Measurements from ENCODE around the gene ASNSD1. TPM values are rescaled to one million over a fixed set of nuclear protein-coding genes. Genes with fewer than 3 reads are reported as not detected.
"Not testable (repeated sequence)": the region's sequence is repeated elsewhere in the genome, so short reads cannot be mapped to it uniquely, and the experiment has no call there.

Gene ASNSD1
- total RNA-seq, 1 donor from 2014 or later = 27.7 TPM

GRCh38 chr2:189676471-189676870 lies 15.2 kb downstream of the ASNSD1 start:
- intact Hi-C loops (cut with DNase I) = no loop called here
- DNase-seq (ENCODE audit: low spot score) = no peak

GRCh38 chr2:189679226-189679625 lies 18.0 kb downstream of the ASNSD1 start:
- intact Hi-C loops (cut with DNase I) = no loop called here
- DNase-seq (ENCODE audit: low spot score) = no peak

DNA sequence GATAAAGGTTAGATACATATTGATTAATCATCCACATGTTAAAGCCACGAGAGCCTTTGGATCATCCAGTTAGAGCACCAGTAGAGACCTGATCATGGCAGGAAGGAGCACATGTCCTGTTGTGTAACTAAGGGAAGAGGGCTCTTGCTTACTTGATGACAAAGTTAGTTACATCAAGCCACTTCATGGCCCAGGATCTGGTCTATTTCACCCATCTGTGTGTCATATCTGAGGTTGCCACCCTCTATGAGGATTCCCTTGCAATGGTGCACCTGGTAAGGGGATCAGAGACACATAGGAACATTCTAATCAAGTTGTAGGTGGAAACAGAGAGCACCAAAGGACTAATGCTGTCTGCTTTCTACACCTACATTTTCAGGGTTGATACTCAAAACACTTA lies 19.9 kb downstream of the ASNSD1 start:
- DNase-seq (ENCODE audit: low spot score) = no peak
- intact Hi-C loops (cut with DNase I) = no loop called here

DNA sequence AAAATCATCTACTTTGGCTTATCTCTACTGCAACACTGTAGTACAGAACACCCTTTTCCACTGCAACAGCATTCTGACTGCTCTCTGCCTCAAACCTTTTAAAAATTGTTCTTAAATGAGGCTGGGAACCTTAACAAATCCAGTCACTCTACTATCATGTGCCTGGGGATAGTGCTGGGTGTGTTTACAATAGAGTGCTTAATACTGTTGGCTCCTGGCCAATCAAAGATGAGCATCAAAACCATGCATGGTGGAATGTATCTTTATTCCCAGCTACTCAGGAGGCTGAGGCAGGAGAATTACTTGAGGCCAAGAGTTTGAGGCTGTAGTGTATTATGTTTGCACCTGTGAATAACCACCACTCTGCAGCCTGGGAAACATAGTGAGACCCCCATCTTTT lies 20.6 kb downstream of the ASNSD1 start:
- DNase-seq (ENCODE audit: low spot score) = no peak
- intact Hi-C loops (cut with DNase I) = no loop called here

GRCh38 chr2:189683348-189683747 lies 22.1 kb downstream of the ASNSD1 start:
- intact Hi-C loops (cut with DNase I) = no loop called here
- no peak for DNase-seq (ENCODE audit: low spot score)

- DNase-seq (ENCODE audit: low spot score) = no peak
Observed at GRCh38 chr2:189684811-189685210, 23.6 kb downstream of the ASNSD1 start.

GRCh38 chr2:189685540-189686229 lies 24.4 kb downstream of the ASNSD1 start:
- intact Hi-C loops (cut with DNase I) = no loop called here
- DNase-seq (ENCODE audit: low spot score) = no peak

More at GRCh38 chr2:189684811-189685210, 23.6 kb downstream of the ASNSD1 start:
- intact Hi-C loops (cut with DNase I) = no loop called here

DNA sequence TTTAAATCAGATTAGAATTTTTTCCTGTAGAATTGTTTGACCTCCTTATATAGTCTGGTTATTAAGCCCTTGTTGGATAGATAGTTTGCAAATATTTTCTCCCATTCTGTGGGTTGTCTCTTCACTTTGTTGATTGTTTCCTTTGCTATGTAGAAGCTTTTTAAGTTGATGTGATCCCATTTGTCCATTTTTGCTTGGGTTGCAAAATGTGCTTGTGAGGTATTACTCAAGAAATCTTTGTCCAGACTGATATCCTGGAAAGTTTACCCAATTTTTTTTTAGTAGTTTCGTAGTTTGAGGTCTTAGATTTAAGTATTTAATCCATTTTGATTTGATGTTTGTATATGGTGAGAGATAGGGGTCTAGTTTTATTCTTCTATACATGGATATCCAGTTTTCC lies 26.5 kb downstream of the ASNSD1 start:
- intact Hi-C loops (cut with DNase I); DNase-seq (ENCODE audit: low spot score): not testable (repeated sequence)

GRCh38 chr2:189696223-189696622 lies 35.0 kb downstream of the ASNSD1 start:
- DNase-seq (ENCODE audit: low spot score) = no peak
- intact Hi-C loops (cut with DNase I) = loop anchor here (2.0 kb wide), 1 partner anchor 21 kb away; the partner anchor contains the start of gene ANKAR

DNA sequence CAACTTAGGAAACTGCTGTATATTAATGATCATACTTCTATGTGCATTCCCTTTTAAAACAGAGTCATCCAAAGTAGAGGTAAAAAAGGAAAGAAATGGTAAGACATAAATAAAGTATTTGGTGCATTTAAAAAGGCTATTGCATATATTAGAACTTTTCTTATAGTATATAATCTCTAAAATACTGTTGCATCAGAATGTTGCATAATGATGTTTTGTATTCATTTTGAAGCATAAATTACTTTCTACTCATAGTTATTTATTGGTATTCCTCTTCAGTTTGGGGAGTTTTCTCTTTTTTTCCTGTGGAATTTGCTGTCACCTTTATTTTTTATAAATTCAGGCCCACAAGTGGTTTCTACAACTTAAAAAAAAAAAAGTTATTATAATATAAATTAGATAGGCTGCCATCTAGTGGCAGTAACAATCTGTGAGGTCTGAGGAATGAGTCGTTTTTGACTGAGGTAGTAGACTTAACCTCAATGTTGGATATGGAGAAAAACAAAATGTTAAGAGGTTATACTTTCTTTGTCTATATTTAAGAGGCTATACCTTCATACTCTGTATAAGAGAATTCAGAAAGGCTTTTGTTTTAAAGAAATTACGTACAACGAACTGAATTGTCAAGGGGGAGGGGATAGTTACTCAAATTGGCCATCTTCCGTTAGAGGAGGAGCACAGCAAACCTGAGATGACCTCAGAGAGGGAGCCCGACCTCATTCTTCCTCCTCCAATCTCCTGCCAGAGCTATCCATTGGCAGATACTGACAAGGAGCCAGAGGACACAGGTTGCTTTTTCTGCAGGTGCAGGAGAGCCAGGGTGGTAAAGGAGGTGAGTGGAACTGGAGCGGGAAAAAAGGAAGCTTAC lies 37.0 kb downstream of the ASNSD1 start:
- DNase-seq (ENCODE audit: low spot score) = no peak

DNA sequence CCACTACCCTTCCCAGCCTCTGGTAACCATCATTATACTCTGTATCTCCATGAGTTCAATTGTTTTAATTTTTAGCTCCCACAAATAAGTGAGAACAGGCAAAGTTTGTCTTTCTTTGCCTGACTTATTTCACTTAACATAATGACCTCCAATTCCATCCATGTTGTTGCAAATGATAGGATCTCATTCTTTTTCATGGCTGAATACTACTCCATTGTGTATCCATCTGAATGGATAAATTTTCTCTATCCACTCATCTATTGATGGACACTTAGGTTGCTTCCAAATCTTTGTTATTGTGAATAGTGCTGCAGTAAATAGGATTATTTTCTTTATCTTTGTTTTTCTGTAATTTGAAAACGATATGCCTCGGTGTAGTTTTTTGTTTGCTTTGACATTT lies 39.4 kb downstream of the ASNSD1 start:
- DNase-seq (ENCODE audit: low spot score) = no peak
- intact Hi-C loops (cut with DNase I) = no loop called here

More for the DNA sequence above, 37.0 kb downstream of the ASNSD1 start:
- intact Hi-C loops (cut with DNase I) = loop anchor here (1.0 kb wide), 1 partner anchor 37 kb away; the partner anchor contains the start of gene ASNSD1

- no peak for DNase-seq (ENCODE audit: low spot score)
- intact Hi-C loops (cut with DNase I) = no loop called here
Observed at GRCh38 chr2:189702071-189702470, 40.8 kb downstream of the ASNSD1 start.

GRCh38 chr2:189709501-189710221 lies 48.4 kb downstream of the ASNSD1 start:
- no peak for DNase-seq (ENCODE audit: low spot score)

DNA sequence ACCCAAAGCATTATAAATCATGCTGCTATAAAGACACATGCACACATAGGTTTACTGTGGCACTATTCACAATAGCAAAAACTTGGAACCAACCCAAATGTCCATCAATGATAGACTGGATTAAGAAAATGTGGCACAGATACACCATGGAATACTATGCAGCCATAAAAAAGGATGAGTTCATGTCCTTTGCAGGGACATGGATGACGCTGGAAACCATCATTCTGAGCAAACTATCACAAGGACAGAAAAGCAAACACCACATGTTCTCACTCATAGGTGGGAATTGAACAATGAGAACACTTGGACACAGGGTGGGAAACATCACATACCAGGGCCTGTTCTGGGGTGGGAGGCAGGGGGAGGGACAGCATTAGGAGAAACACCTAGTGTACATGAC lies 56.3 kb downstream of the ASNSD1 start:
- intact Hi-C loops (cut with DNase I); DNase-seq (ENCODE audit: low spot score): not testable (repeated sequence)

More at GRCh38 chr2:189709501-189710221, 48.4 kb downstream of the ASNSD1 start:
- intact Hi-C loops (cut with DNase I) = no loop called here

DNA sequence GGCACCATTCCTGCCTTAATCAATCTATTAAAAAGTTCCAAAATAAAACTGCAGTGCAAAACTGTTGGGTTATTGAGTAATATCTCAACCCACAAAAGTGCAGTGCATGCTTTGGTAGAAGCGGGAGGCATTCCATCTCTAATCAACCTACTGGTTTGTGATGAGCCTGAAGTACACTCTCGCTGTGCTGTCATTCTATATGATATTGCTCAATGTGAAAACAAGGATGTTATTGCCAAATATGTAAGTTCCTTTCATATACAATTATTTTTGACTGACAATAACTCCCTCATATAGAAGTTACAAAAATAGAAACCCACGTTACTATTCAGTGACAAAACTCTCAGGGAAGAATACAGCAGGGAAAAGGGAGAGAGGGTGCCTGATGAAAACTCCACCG lies 58.3 kb downstream of the ASNSD1 start:
- intact Hi-C loops (cut with DNase I) = no loop called here
- DNase-seq (ENCODE audit: low spot score) = no peak

Other genes with a start within 250 kb of the ASNSD1 start
- gene WDR75, start 220.0 kb upstream of the ASNSD1 start, total RNA-seq = 13.8 TPM
- 30.3 TPM for gene SLC40A1, start 80.7 kb upstream of the ASNSD1 start, total RNA-seq
- 10.3 TPM for gene ANKAR, start 13.2 kb downstream of the ASNSD1 start, total RNA-seq
- gene OSGEPL1, start 101.3 kb downstream of the ASNSD1 start, total RNA-seq = 5.4 TPM
- gene ORMDL1, start 122.9 kb downstream of the ASNSD1 start, total RNA-seq = 25.7 TPM
- 11.1 TPM for gene PMS1, start 123.0 kb downstream of the ASNSD1 start, total RNA-seq

Data from cardiac septum (tissue), 1 donor.